Measurements from ENCODE around the gene OR51B4.
"Not testable (repeated sequence)": the region's sequence is repeated elsewhere in the genome, so short reads cannot be mapped to it uniquely, and the experiment has no call there.

The OR51B4 gene

DNA sequence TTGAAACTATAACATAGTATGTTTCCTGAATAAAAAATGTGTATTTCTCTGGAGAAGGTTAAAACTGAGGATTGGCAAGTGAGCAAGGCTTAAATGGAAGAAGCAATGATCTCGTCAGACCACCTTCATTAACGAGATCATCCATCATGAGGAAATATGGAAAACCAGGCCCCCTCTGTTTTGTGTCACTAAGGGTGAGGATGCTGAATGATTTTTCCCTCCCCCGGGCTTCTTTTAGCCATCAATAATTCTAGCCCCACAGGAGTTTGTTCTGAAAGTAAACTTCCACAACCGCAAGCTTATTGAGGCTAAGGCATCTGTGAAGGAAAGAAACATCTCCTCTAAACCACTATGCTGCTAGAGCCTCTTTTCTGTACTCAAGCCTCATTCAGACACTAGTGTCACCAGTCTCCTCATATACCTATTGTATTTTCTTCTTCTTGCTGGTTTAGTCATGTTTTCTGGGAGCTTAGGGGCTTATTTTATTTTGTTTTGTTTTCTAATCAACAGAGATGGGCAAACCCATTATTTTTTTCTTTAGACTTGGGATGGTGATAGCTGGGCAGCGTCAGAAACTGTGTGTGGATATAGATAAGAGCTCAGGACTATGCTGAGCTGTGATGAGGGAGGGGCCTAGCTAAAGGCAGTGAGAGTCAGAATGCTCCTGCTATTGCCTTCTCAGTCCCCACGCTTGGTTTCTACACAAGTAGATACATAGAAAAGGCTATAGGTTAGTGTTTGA, 26.2 kb downstream of the OR51B4 start:
- DNase-seq (ENCODE audit: low read depth in 3 of 3, low spot score in 1 of 3) = no peak

DNA sequence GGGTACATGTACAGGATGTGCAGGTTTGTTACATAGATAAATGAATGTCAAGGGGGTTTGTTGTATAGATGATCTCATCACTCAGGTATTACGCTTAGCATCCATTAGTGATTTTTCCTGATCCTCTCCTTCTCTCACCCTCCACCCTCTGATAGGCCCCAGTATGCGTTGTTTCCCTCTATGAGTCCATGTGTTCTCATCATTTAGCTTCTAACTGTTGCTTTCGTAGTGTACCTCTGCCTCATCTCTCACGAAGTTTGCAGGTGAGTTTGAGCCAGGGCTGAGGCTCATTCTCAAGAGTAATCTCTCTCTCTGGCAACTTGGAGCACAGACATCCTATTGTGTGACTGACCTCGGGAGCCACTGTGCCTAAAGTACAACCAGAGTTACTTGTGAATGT, 27.4 kb downstream of the OR51B4 start:
- no peak for DNase-seq (ENCODE audit: low read depth in 3 of 3, low spot score in 1 of 3)

DNA sequence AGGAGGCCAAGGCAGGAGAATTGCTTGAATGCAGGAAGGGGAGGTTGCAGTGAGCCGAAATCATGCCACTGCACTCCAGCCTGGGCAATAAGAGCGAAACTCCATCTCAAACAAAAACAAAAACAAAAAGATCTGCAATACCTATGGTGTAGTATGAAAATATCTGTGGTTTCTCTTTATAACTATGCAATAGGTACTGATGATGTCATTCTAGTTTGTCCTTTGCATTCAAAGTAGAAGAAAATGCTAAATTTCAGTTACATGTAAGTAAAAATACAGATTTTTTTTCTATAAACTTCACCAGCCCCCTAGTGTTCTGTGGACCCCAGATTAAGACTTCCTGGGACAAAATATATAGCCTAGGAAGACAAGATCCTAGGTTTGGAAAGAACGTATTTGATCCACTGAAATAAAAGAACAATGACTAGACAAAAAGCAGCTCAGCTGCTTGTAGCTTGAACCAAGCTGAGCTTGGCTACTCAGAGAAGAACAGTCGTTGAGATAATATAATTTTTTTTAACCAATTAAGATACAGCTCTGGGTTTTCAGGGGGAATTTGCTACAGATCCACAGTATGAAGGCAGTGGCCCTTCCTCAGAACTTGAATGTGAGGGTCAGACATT, 29.2 kb downstream of the OR51B4 start:
- DNase-seq (ENCODE audit: low read depth in 3 of 3, low spot score in 1 of 3) = no peak

DNA sequence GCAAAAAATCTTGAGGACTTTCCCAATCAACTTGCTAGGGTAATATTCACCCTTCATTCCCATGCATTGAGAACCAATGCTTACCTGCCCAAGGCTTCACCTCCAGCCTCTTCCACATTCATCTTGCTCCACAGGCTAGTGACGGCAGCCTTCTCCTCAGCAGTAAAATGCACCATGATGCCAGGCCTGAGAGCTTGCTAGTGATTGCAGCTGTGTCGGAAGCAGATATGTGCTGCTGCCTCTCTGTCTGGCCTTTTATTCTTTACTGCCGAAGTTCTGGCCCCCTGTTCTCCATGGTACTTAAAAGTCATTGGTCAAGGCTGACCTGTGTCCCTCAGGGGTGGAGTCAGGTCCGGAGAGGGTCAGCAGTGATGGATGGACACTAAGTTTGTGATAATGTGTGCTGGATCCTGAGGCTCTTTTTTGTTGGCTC, 32.0 kb downstream of the OR51B4 start, which contains the start of gene HBE1:
Gene HBE1 (minus strand): TSS at position 231 of the 433 bp plus-strand sequence. CDS start 55 bp downstream, at position 176.
- DNase-seq (ENCODE audit: low read depth in 3 of 3, low spot score in 1 of 3) = no peak

DNA sequence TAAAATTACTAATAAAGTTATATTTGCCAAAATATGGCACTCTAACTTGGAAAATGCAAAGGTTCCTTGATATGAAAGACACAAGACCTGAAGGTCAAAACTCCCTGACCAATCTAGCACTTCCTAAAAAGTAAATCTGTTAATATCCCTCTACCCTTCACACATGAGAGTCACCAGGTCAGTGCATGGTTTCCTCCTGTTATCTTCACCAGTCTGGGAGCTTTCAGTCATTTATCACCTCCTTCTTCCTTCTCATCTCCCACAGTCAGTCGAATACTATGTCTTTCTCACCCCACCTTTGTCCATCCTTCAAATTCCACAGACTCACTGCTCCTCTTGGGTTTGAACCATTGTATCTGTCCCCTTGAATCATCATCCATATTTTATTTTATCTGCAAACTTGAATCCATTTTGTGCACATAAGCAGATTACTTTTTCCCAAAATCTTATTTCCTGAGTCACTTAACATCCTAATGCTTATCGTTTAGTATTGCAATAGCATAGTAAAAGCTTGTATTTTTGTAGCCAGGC, 34.6 kb downstream of the OR51B4 start:
- no peak for DNase-seq (ENCODE audit: low read depth in 3 of 3, low spot score in 1 of 3)

DNA sequence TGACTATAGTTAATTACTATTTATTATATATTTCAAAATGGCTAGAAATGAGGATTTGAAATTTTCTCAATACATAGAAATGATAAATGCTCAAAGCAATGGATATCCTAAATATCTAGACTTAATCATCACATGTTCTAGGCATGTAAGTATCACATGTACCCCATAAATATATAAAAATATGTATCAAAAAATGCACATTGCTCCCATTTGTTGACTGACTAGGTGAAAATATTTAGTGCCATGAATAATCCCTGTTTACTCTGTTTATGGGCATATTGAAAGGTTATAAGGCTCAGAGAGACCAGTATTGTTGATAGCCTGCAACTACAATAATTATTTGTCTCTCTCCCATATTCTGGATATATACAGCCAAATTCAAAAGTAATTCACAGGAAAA, 35.1 kb downstream of the OR51B4 start:
- no peak for DNase-seq (ENCODE audit: low read depth in 3 of 3, low spot score in 1 of 3)

DNA sequence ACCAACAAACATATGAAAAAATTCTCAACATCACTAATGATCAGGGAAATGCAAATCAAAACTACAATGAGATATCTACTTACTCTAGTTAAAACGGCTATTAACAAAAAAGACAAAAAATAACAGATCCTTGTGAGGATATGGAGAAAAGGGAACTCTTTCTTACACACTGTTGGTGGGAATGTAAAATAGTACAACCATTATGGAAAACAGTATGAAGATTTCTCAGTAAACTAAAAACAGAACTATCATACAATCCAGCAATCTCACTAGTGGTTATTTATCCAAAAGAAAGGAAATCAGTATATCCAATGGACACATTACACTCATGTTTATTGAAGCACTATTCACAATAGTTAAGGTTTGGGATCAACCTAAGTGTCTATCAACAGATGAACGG, 35.9 kb downstream of the OR51B4 start:
- DNase-seq (ENCODE audit: low read depth in 3 of 3, low spot score in 1 of 3) = no peak

DNA sequence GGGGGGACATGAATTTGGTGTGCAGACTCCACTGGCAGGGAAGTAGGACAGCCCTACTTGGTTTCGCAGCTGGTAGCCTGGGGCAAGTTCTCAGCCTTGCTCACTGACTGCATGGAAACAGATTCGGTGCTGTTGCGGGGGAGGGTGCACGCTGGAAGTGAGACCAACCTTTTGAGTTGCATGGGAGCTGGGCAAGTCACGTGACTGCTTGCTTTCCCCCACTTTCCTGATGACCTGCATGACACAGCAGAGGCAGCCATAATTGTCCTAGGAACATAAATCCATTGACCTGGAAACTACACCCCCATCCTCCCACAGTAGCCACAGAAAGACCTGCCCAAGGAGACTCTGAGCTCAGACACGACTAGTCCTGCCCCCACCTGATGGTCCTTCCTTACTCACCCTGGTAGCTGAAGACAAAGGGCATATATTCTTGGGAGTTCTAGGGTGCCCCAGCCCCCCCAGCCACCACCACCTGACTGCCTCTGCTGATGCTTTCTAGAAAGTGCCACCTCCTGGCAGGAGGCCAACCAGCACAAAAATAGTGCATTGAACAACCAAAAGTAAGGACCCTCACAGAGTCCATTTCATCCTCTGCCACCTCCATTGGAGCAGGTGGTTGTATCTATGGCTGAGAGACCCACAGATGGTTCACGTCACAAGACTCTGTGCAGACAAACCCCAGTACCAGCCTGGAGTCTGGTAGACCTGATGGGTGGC, 43.0 kb downstream of the OR51B4 start:
- no peak for DNase-seq (ENCODE audit: low read depth in 3 of 3, low spot score in 1 of 3)

DNA sequence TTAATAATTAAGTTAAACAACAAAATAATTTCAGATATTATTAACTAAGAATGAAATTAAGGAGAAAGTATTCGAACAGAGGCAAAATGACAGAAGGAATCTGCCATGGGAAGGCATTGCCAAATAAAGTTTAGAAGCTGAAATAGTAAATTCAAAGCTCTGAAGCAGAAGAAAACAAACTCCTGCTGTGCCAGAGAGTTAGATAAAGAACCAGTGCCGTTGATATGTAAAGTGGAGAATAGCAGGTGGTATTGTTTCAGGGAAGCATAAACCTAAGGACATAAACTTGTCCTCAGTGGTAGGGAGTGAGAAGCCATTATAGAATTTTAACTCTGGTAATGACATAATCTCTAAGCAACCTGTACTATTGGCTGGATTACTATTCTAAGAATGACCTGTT, 44.5 kb downstream of the OR51B4 start:
- DNase-seq (ENCODE audit: low read depth in 3 of 3, low spot score in 1 of 3) = no peak

DNA sequence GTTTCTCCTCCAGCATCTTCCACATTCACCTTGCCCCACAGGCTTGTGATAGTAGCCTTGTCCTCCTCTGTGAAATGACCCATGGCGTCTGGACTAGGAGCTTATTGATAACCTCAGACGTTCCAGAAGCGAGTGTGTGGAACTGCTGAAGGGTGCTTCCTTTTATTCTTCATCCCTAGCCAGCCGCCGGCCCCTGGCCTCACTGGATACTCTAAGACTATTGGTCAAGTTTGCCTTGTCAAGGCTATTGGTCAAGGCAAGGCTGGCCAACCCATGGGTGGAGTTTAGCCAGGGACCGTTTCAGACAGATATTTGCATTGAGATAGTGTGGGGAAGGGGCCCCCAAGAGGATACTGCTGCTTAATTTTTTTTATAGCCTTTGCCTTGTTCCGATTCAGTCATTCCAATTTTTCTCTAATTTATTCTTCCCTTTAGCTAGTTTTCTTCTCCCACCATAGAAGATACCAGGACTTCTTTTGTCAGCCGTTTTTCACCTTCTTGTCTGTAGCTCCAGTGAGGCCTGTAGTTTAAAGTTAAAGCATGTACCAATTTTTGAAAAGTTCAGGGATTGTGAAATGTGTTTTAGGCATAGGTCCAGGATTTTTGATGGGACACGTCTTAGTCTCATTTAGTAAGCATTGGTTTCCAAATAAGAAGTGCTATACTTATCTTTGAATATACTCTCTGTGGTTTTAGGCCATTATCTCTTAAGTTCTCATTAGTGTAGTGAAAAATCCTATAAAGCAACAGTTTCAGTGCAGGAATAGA, 46.9 kb downstream of the OR51B4 start, which contains the start of gene HBG2:
Gene HBG2 (minus strand): TSS at position 136 of the 768 bp plus-strand sequence. CDS start 53 bp downstream, at position 83.
- DNase-seq (ENCODE audit: low read depth in 3 of 3, low spot score in 1 of 3) = not testable (repeated sequence)

DNA sequence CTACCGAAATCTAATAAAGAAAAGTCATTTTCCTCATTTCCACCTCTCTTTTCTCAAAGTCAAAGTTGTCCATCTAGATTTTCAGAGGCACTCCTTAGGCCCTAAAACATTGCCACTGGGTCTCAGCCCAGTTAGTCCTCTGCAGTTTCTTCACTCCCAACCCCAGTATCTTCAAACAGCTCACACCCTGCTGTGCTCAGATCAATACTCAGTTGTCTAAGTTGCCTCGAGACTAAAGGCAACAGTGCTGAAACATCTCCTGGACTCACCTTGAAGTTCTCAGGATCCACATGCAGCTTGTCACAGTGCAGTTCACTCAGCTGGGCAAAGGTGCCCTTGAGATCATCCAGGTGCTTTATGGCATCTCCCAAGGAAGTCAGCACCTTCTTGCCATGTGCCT, 47.7 kb downstream of the OR51B4 start:
- DNase-seq (ENCODE audit: low read depth in 3 of 3, low spot score in 1 of 3) = not testable (repeated sequence)

DNA sequence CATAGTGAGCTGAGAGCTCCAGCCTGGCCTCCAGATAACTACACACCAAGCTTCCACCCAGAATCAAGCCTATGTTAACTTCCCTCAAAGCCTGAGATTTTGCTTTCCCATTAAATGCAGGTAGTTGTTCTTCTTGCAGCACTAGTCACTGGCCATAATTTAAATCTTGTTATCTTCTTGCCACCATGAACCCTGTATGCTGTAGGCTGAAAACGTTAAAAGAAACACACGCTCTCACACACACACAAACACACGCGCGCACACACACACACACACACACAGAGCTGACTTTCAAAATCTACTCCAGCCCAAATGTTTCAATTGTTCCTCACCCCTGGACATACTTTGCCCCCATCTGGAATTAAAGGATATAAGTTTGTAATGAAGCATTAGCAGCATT, 48.3 kb downstream of the OR51B4 start:
- not testable (repeated sequence) for DNase-seq (ENCODE audit: low read depth in 3 of 3, low spot score in 1 of 3)

DNA sequence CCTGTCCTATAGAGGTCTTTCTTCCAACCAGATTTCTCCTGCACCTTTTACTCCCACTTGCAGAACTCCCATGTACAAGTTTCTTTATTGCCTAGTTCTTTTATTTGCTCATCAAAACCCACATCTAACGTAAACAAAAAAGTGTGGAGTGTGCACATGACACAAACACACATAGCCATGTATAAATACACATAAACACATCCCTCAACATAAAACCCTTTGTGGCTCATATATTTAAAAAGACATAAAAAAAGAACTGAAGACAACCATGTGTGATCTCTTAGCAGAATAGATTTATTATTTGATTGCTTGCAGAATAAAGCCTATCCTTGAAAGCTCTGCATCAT, 48.9 kb downstream of the OR51B4 start:
- DNase-seq (ENCODE audit: low read depth in 3 of 3, low spot score in 1 of 3) = no peak

DNA sequence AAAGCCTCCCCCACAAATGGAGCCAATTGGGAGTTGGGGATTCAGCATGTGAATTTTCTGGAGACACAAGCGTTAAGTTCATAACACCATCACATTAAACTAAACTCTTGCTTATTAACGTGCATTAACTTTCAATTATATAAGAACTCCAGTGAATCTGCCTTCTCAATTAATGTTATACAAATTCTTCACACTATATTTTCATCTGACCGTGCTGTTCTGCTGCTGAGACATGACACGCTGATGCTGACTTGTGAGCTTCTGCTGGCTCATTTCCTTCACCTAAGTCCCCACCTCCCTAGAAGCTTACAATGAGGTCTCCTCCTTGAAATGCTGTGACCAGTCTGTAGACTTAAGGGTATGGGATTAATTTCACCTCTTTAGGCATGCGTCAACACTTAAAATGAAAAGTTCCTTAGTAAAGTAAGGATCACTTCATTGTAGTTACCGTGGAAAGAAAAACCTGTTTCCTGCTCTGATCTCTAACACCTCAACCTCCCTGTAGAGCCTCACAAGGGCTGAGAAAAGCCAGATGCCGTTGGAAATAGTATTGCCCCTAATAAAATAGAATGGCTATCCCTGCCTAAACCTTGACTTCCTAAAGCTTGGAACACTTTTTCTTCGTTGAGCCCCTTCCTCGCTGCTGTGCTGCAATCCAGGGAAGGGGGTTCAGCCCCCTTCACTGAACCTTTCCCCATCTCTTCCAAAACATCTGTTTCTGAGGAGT, 49.4 kb downstream of the OR51B4 start:
- no peak for DNase-seq (ENCODE audit: low read depth in 3 of 3, low spot score in 1 of 3)

DNA sequence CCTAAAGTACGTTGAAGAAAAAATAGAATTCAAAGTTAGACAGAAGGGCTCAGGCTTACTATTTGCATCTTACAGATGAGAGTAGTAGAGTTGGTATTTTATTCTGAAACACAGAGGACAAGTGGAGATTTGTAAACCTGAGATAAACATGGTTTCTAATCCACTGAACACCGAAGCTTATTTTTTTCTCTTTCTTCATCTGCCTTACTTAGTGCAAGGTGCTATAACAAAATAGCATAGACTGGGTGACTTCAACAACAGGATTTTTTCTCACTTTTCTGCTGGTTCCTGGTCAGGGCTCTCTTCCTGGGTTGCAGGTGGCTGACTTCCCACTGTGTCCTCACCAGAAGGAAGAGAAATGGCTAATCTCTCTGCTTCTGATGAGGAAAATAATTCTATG, 50.0 kb downstream of the OR51B4 start:
- no peak for DNase-seq (ENCODE audit: low read depth in 3 of 3, low spot score in 1 of 3)

Data from stimulated activated CD4-positive, alpha-beta T cell treated with anti-CD3 and anti-CD28 coated beads, TNF-alpha, amount 100 ng/mL, for 1 hour (primary cell).